ENCODE measurements around the gene PPP6R3. TPM values are rescaled to one million over a fixed set of nuclear protein-coding genes. Genes with fewer than 3 reads are reported as not detected.

PPP6R3 gene
- total and polyA plus RNA-seq, 2 experiments from 2014 or later = 31.5 to 108 TPM

- Histone ChIP-seq H3K79me2 (no peaks in the 10 kb centered on the region), H3K36me3 (replicated peaks; ENCODE audit: insufficient read depth, low read depth) (no peaks in the 10 kb centered on the region), H3K4me2 (no peak overlapping the region), H3K4me3 (no peak overlapping the region), H3K9me3 (ENCODE audit: low read depth) (no peaks in the 10 kb centered on the region), H4K20me1 (ENCODE audit: insufficient read depth, poor library complexity, severe bottlenecking) (no peaks in the 10 kb centered on the region), H3K27me3 (no peaks in the 10 kb centered on the region), H3K9me2 (replicated peaks; ENCODE audit: insufficient read depth) (no peaks in the 10 kb centered on the region), H2AFZ (no peak overlapping the region), H3K27ac (no peak overlapping the region), H3K4me1 (ENCODE audit: insufficient read depth) (peaks cover 9% of the 10 kb centered on the region)
- TF ChIP-seq EZH2 (IDR thresholded peaks at IDR 0.05; ENCODE audit: borderline replicate concordance) (no peak), CTCF (IDR thresholded peaks at IDR 0.05; ENCODE audit: poor library complexity) (no peak), EZH2phosphoT487 (IDR thresholded peaks at IDR 0.05; ENCODE audit: low read depth, severe bottlenecking, unreplicated experiment) (no peak)
- DNase-seq (ENCODE audit: low spot score) = no peak
- 78% methylated on average over 8 of the region's 8 CpGs for WGBS (ENCODE audit: low lambda C conversion rate, missing lambda C conversion rate)
Measured at GRCh38 chr11:68440224-68440623, 20.3 kb upstream of the PPP6R3 start.

GRCh38 chr11:68441466-68442230 is 18.9 kb upstream of the PPP6R3 start:
- no peak overlapping the region for H2AFZ ChIP-seq
- no peaks in the 10 kb centered on the region for H3K36me3 ChIP-seq (replicated peaks; ENCODE audit: insufficient read depth, low read depth)
- H3K9me3 ChIP-seq (ENCODE audit: low read depth) = no peaks in the 10 kb centered on the region
- WGBS (ENCODE audit: low lambda C conversion rate, missing lambda C conversion rate) = 52% methylated on average over 6 of the region's 6 CpGs
- no peaks in the 10 kb centered on the region for H4K20me1 ChIP-seq (ENCODE audit: insufficient read depth, poor library complexity, severe bottlenecking)
- no peaks in the 10 kb centered on the region for H3K27me3 ChIP-seq
- H3K79me2 ChIP-seq = no peaks in the 10 kb centered on the region
- H3K9me2 ChIP-seq (replicated peaks; ENCODE audit: insufficient read depth) = no peaks in the 10 kb centered on the region
- H3K4me1 ChIP-seq (ENCODE audit: insufficient read depth) = peaks cover 9% of the 10 kb centered on the region
- no peak overlapping the region for H3K4me2 ChIP-seq
- no peak overlapping the region for H3K4me3 ChIP-seq
- no peak for DNase-seq (ENCODE audit: low spot score)
- H3K27ac ChIP-seq = peak overlapping the region; percentile 10
- no peak for TF ChIP-seq EZH2phosphoT487 (IDR thresholded peaks at IDR 0.05; ENCODE audit: low read depth, severe bottlenecking, unreplicated experiment)
- no peak for TF ChIP-seq CTCF (IDR thresholded peaks at IDR 0.05; ENCODE audit: poor library complexity)
- no peak for TF ChIP-seq EZH2 (IDR thresholded peaks at IDR 0.05; ENCODE audit: borderline replicate concordance)

GRCh38 chr11:68442433-68442832 is 18.1 kb upstream of the PPP6R3 start:
- Histone ChIP-seq H3K4me1 (ENCODE audit: insufficient read depth) (peaks cover 9% of the 10 kb centered on the region), H3K4me3 (no peak overlapping the region), H3K9me2 (replicated peaks; ENCODE audit: insufficient read depth) (no peaks in the 10 kb centered on the region), H3K79me2 (no peaks in the 10 kb centered on the region), H2AFZ (no peak overlapping the region), H3K9me3 (ENCODE audit: low read depth) (no peaks in the 10 kb centered on the region), H3K4me2 (no peak overlapping the region), H3K27ac (no peak overlapping the region), H4K20me1 (ENCODE audit: insufficient read depth, poor library complexity, severe bottlenecking) (no peaks in the 10 kb centered on the region), H3K36me3 (replicated peaks; ENCODE audit: insufficient read depth, low read depth) (no peaks in the 10 kb centered on the region), H3K27me3 (no peaks in the 10 kb centered on the region)
- DNase-seq (ENCODE audit: low spot score) = no peak
- 87% methylated on average over 10 of the region's 10 CpGs for WGBS (ENCODE audit: low lambda C conversion rate, missing lambda C conversion rate)
- TF ChIP-seq EZH2phosphoT487 (IDR thresholded peaks at IDR 0.05; ENCODE audit: low read depth, severe bottlenecking, unreplicated experiment) (no peak), EZH2 (IDR thresholded peaks at IDR 0.05; ENCODE audit: borderline replicate concordance) (no peak), CTCF (IDR thresholded peaks at IDR 0.05; ENCODE audit: poor library complexity) (no peak)
